ENCODE results near the gene TPX2. TPM values are rescaled to one million over a fixed set of nuclear protein-coding genes. Genes with fewer than 3 reads are reported as not detected.

Gene TPX2
- total and polyA plus RNA-seq, 2 of the 8 experiments (the other 6 are each of a cell fraction or from before 2014, with no cell fraction given), result 43.6 to 125 TPM

DNA sequence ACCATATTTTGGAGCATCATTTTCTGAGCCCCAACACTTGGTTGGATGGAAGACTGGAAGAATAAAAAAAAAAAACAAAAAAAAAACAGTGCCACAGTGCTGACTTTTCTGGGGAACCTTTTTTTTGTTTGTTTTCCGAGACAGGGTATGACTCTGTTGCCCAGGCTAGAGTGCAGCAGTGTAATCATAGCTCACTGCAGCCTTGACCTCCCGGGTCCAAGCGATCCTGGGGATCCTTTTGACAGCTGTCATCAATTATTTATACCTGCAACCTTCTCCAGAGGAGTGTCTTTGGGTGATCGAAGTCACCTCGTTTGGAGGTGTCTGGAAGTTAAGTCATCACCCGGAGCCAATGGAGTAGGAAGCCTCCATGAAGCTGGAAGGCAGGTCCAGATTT lies 7.8 kb upstream of the TPX2 start:
- Histone ChIP-seq H3K23ac (ENCODE audit: insufficient read length) (no peak overlapping the region), H3K27me3 (replicated peaks in 1 of 4; ENCODE audit: control insufficient read depth in 3 of 4, extremely low read depth in 1 of 4, insufficient read depth in 3 of 4, low read length in 3 of 4) (no peaks in the 10 kb centered on the region), H2BK20ac (ENCODE audit: low read length) (no peak overlapping the region), H3K36me3 (ENCODE audit: control insufficient read depth in 2 of 4, insufficient read depth in 4 of 4, low read length in 3 of 4) (no peaks in the 10 kb centered on the region), H3K56ac (replicated peaks; ENCODE audit: insufficient read length, low read depth, low read length) (no peak overlapping the region), H3K4ac (replicated peaks; ENCODE audit: insufficient read length, low read depth, low read length) (no peak overlapping the region), H4K8ac (ENCODE audit: extremely low read depth, insufficient read depth, low read length) (no peak overlapping the region), H3K4me3 (ENCODE audit: extremely low read depth in 1 of 4, insufficient read depth in 2 of 4, low read depth in 3 of 4, low read length in 4 of 4) (no peak overlapping the region), H2AFZ (ENCODE audit: low read length) (no peak overlapping the region), H4K91ac (replicated peaks; ENCODE audit: insufficient read length, low read length) (no peak overlapping the region), H3K79me1 (ENCODE audit: low read depth, low read length) (no peaks in the 10 kb centered on the region), H2BK120ac (replicated peaks; ENCODE audit: low read depth, low read length) (no peak overlapping the region), H3K27ac (ENCODE audit: low read depth, low read length) (no peak overlapping the region), H2BK5ac (ENCODE audit: low read depth, low read length) (no peak overlapping the region), H3K9me3 (ENCODE audit: insufficient read depth in 2 of 2, low read depth in 1 of 2, low read length in 1 of 2) (no peaks in the 10 kb centered on the region), H3K14ac (ENCODE audit: insufficient read length) (no peak overlapping the region), H4K5ac (ENCODE audit: insufficient read length, low read depth, low read length) (no peak overlapping the region), H3K23me2 (ENCODE audit: low read depth, low read length) (no peaks in the 10 kb centered on the region), H3K4me1 (replicated peaks in 1 of 4; ENCODE audit: control insufficient read depth in 3 of 4, insufficient read depth in 4 of 4, low read length in 3 of 4) (no peaks in the 10 kb centered on the region), H2AK5ac (ENCODE audit: low read depth, low read length) (no peak overlapping the region), H4K20me1 (replicated peaks in 1 of 2; ENCODE audit: control insufficient read depth in 1 of 2, insufficient read depth in 2 of 2, low read length in 2 of 2) (no peaks in the 10 kb centered on the region), H3K4me2 (ENCODE audit: insufficient read depth in 1 of 2, low read depth in 2 of 2, low read length in 2 of 2) (no peak overlapping the region), H3K18ac (ENCODE audit: extremely low read depth, low read length) (no peak overlapping the region), H2BK15ac (ENCODE audit: low read length) (no peak overlapping the region), H3K79me2 (ENCODE audit: control insufficient read depth in 1 of 2, insufficient read depth in 2 of 2, low read length in 2 of 2) (no peaks in the 10 kb centered on the region), H2BK12ac (ENCODE audit: low read depth, low read length) (no peak overlapping the region), H3K9ac (replicated peaks in 1 of 4; ENCODE audit: extremely low read depth in 1 of 4, low read depth in 3 of 4, low read length in 3 of 4) (no peak overlapping the region)
- no peak for FAIRE-seq
- no peak for DNase-seq (ENCODE audit: low read depth in 1 of 2, low spot score in 2 of 2)
- 87% methylated on average over 6 of the region's 6 CpGs; no CpG with 5 or more reads in 1 of the 2 experiments for WGBS, 2 experiments (ENCODE audit: extremely low coverage in 1 of 2, insufficient coverage in 1 of 2, insufficient read length in 1 of 2, insufficient replicate concordance in 2 of 2, low coverage in 1 of 2, low lambda C conversion rate in 2 of 2, missing lambda C conversion rate in 1 of 2)
- ChIA-PET POLR2A (ENCODE audit: partially characterized antibody) (interaction anchor here (0.7 kb wide), 1 partner anchor 125 kb away, joined by 3 read pairs; no protein-coding TSS in a partner anchor), CTCF (ENCODE audit: partially characterized antibody) (interaction anchor here (0.7 to 2.4 kb wide), 2 partner anchors 7 to 69 kb away, joined by 3 to 7 read pairs; no protein-coding TSS in a partner anchor)
- no peak for TF ChIP-seq RBBP5 (IDR thresholded peaks at IDR 0.05; ENCODE audit: borderline replicate concordance, low read depth, low read length)
- TF ChIP-seq, protein P1, sequence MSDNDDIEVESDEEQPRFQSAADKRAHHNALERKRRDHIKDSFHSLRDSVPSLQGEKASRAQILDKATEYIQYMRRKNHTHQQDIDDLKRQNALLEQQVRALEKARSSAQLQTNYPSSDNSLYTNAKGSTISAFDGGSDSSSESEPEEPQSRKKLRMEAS (IDR thresholded peaks at IDR 0.05), result no peak
- no peak for TF ChIP-seq TEAD4 (IDR thresholded peaks at IDR 0.05; ENCODE audit: low read depth, low read length)
- TF ChIP-seq POLR2AphosphoS5 (IDR thresholded peaks at IDR 0.05; ENCODE audit: low read depth, low read length), result no peak
- TF ChIP-seq CEBPB (IDR thresholded peaks at IDR 0.05; ENCODE audit: low read depth, low read length), result no peak
- TF ChIP-seq RNF2 (IDR thresholded peaks at IDR 0.05; ENCODE audit: borderline replicate concordance, low read depth, low read length, missing control alignments, poor library complexity, severe bottlenecking), result no peak
- TF ChIP-seq EP300 (IDR thresholded peaks at IDR 0.05; ENCODE audit: borderline replicate concordance in 1 of 2, low read depth in 2 of 2, low read length in 2 of 2), result no peak
- no peak for TF ChIP-seq TAF1 (IDR thresholded peaks at IDR 0.05; ENCODE audit: low read depth, low read length)
- TF ChIP-seq RAD21 (IDR thresholded peaks at IDR 0.05 in 1 of 2, conservative IDR thresholded peaks at IDR 0.05 in 1 of 2; ENCODE audit: low read depth in 2 of 2, low read length in 2 of 2), result no peak
